HCT116 (cell line): Measurements from ENCODE around the gene KANK3. TPM values are rescaled to one million over a fixed set of nuclear protein-coding genes. Genes with fewer than 3 reads are reported as not detected.
"Not testable (repeated sequence)": the region's sequence is repeated elsewhere in the genome, so short reads cannot be mapped to it uniquely, and the experiment has no call there.

Experiments used
- ATAC-seq: fragments of 200-7000 bp; cut with Tn5 transposase; 2 replicates; pipeline ENCODE4 v1.9.1; 2020; ENCODE audit warnings: mild to moderate bottlenecking, moderate library complexity
- BruUV-seq: library from RNA; stranded (reverse); fragments of 400-500 nt; replicated peaks from 2 replicates; lab custom pipeline; 2021; lab: Mats Ljungman, UMichigan
- CTCF ChIA-PET: fragments of 300-600 bp; sonication (Branson Sonifier 250); formaldehyde crosslinking; loops from one replicate; lab custom pipeline; 2021; ENCODE audit warnings: antibody characterized with exemption; lab: Charles Lee
- POLR2A ChIA-PET: fragments of 300-600, 350-600 bp; sonication (Branson Sonifier 250); formaldehyde crosslinking; loops from one replicate; lab custom pipeline; 2021; ENCODE audit warnings: antibody characterized with exemption; lab: Charles Lee
- RAD21 ChIA-PET, 2 experiments: fragments of 300-600 bp; sonication (Branson Sonifier 250); formaldehyde crosslinking; loops; one replicate each; lab custom pipeline; 2023; ENCODE audit warnings: low total read pairs in 2 of 2; ENCODE audit not compliant: uncharacterized antibody in 2 of 2, unreplicated experiment in 2 of 2, low non-redundant PET in 1 of 2; lab: Charles Lee
- DNase-seq: peaks from one replicate; pipeline ENCODE4 v3.0.0-alpha.2; 2010; ENCODE audit warnings: low read depth, low spot score
- H2AFZ ChIP-seq: fragments of 200-600 bp; shearing (Covaris generic), sonication (generic); 2 replicates; pipeline ENCODE4 v1.6.1; 2017; ENCODE audit warnings: low read depth, mixed run types, mixed read lengths, antibody characterized with exemption, low read length; ENCODE audit not compliant: poor library complexity, severe bottlenecking
- H3K27ac ChIP-seq: 2 replicates; pipeline ENCODE4 v1.5.1; 2012; ENCODE audit warnings: low read depth, low read length
- H3K27me3 ChIP-seq: fragments of 200-600 bp; sonication (generic); 2 replicates; pipeline ENCODE4 v1.6.1; 2016; ENCODE audit warnings: mixed run types, low read length, mixed read lengths; ENCODE audit not compliant: insufficient read depth
- H3K36me3 ChIP-seq, 2 experiments: fragments of 200-500 bp in 1 of 2; fragments of 200-600 bp in 1 of 2; sonication (Bioruptor generic) in 1 of 2; sonication (generic) in 1 of 2; 2 replicates each; pipeline versions ENCODE4 v1.5.1 to v1.6.1; 2014 to 2016; ENCODE audit warnings: low read length in 2 of 2, inconsistent platforms in 1 of 2, mixed read lengths in 1 of 2, mixed run types in 1 of 2; ENCODE audit not compliant: insufficient read depth in 2 of 2, control insufficient read depth in 1 of 2
- H3K4me1 ChIP-seq, 2 experiments: fragments of 200-600 bp in 1 of 2; sonication (generic) in 1 of 2; 2 replicates each; pipeline versions ENCODE4 v1.5.1 to v1.6.1; 2012 to 2017; ENCODE audit warnings: low read length in 2 of 2, inconsistent platforms in 1 of 2, mild to moderate bottlenecking in 1 of 2, mixed read lengths in 1 of 2, mixed run types in 1 of 2, moderate library complexity in 1 of 2; ENCODE audit not compliant: insufficient read depth in 2 of 2, control insufficient read depth in 1 of 2
- H3K4me2 ChIP-seq: fragments of 200-600 bp; sonication (generic); 2 replicates; pipeline ENCODE4 v1.6.1; 2017; ENCODE audit warnings: mixed run types, low read length, mixed read lengths
- H3K4me3 ChIP-seq, 2 experiments: fragments of 200-600 bp in 1 of 2; sonication (generic) in 1 of 2; replicated peaks in 1 of 2; 2 replicates each; pipeline ENCODE4 v1.5.1; 2011 to 2016; ENCODE audit warnings: low read length in 2 of 2, control low read depth in 1 of 2, low read depth in 1 of 2, mild to moderate bottlenecking in 1 of 2, mixed read lengths in 1 of 2, mixed run types in 1 of 2
- H3K79me2 ChIP-seq: fragments of 200-600 bp; sonication (generic); 2 replicates; pipeline ENCODE4 v1.6.1; 2017; ENCODE audit warnings: mild to moderate bottlenecking, mixed run types, low read length, moderate library complexity, mixed read lengths; ENCODE audit not compliant: insufficient read depth
- H3K9ac ChIP-seq: fragments of 200-600 bp; sonication (generic); 2 replicates; pipeline ENCODE4 v1.6.1; 2016; ENCODE audit warnings: low read length, mixed read lengths
- H3K9me2 ChIP-seq: fragments of 200-600 bp; sonication (generic), shearing (Covaris generic); 2 replicates; pipeline ENCODE4 v1.6.1; 2017; ENCODE audit warnings: mixed run types, mild to moderate bottlenecking, moderate library complexity; ENCODE audit not compliant: insufficient read depth
- H3K9me3 ChIP-seq, 2 experiments: fragments of 200-500 bp in 1 of 2; fragments of 200-600 bp in 1 of 2; sonication (Bioruptor generic) in 1 of 2; sonication (generic) in 1 of 2; 2 replicates each; pipeline ENCODE4 v1.6.1; 2014 to 2017; ENCODE audit warnings: low read length in 2 of 2, mixed read lengths in 2 of 2, inconsistent platforms in 1 of 2, low read depth in 1 of 2, mild to moderate bottlenecking in 1 of 2, mixed run types in 1 of 2, moderate library complexity in 1 of 2; ENCODE audit not compliant: control insufficient read depth in 1 of 2, insufficient read depth in 1 of 2
- H4K20me1 ChIP-seq: fragments of 200-600 bp; sonication (generic), shearing (Covaris generic); 2 replicates; pipeline ENCODE4 v1.6.1; 2017; ENCODE audit warnings: mixed run types, mild to moderate bottlenecking, moderate library complexity; ENCODE audit not compliant: insufficient read depth
- SP1 ChIP-seq: IDR thresholded peaks from 2 replicates; pipeline ENCODE4 v1.6.1; 2012; ENCODE audit warnings: low read depth
- intact Hi-C: fragments of 100-400 bp; cut with micrococcal nuclease; formaldehyde crosslinking; loops from 2 replicates; pipeline ENCODE4 v1.10.0; 2022
- total RNA-seq: library from RNA; stranded (reverse); gene quantifications from one replicate; pipeline ENCODE4 v1.2.1, GENCODE V29; 2021; ENCODE audit not compliant: unreplicated experiment

Gene KANK3
- total RNA-seq, 1 experiment from 2014 or later = 21.7 TPM

DNA sequence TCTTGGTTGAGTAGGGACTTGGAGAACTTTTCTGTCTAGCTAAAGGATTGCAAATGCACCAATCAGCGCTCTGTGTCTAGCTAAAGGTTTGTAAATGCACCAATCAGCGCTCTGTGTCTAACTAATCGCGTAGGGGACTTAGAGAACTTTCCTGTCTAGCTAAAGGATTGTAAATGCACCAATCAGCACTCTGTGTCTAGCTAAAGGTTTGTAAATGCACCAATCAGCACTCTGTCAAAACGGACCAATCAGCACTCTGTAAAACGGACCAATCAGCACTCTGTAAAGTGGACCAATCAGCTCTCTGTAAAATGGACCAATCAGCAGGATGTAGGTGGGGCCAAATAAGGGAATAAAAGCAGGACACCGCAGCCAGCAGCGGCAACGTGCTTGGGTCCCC lies 43.4 kb upstream of the KANK3 start:
- H3K27me3 ChIP-seq, ATAC-seq, H3K9ac ChIP-seq, H3K9me2 ChIP-seq, RAD21 ChIA-PET, H2AFZ ChIP-seq, CTCF ChIA-PET, H4K20me1 ChIP-seq, intact Hi-C loops, H3K4me3 ChIP-seq, H3K36me3 ChIP-seq, H3K79me2 ChIP-seq, BruUV-seq, DNase-seq, H3K9me3 ChIP-seq, H3K4me2 ChIP-seq, H3K27ac ChIP-seq: not testable (repeated sequence)
- peaks cover 5 to 18% of the 10 kb centered on the region in 2 experiments; a peak in 3 of 4 replicates for H3K4me1 ChIP-seq
- peak; percentile 7; the same call in 1 of the 2 replicates for TF ChIP-seq SP1
- POLR2A ChIA-PET = interaction anchor here (0.6 to 2.0 kb wide), 2 partner anchors 10 to 29 kb away, joined by 3 to 12 read pairs; no protein-coding TSS in a partner anchor

DNA sequence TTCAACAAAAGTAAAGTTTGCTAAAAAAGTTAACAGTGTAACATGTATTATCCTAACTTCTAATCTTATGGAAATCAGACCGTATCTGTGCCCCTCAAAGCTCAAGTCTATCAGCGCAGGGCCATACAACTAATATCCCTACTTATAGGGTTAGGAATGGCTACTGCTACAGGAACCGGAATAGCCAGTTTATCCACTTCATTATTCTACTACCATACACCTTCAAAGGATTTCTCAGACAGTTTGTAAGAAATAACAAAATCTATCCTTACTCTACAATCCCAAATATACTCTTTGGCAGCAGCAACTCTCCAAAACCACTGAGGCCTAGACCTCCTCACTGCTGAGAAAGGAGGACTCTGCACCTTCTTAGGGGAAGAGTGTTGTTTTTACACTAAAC lies 42.5 kb upstream of the KANK3 start:
- DNase-seq, BruUV-seq, RAD21 ChIA-PET, H3K9me3 ChIP-seq, H3K27me3 ChIP-seq, H3K27ac ChIP-seq, H3K79me2 ChIP-seq, H3K4me2 ChIP-seq, POLR2A ChIA-PET, H3K36me3 ChIP-seq, H3K9me2 ChIP-seq, H2AFZ ChIP-seq, H3K9ac ChIP-seq, CTCF ChIA-PET, H4K20me1 ChIP-seq, intact Hi-C loops, H3K4me3 ChIP-seq, ATAC-seq: not testable (repeated sequence)
- peaks cover 0 to 11% of the 10 kb centered on the region in 2 experiments; a peak in 2 of 4 replicates for H3K4me1 ChIP-seq

DNA sequence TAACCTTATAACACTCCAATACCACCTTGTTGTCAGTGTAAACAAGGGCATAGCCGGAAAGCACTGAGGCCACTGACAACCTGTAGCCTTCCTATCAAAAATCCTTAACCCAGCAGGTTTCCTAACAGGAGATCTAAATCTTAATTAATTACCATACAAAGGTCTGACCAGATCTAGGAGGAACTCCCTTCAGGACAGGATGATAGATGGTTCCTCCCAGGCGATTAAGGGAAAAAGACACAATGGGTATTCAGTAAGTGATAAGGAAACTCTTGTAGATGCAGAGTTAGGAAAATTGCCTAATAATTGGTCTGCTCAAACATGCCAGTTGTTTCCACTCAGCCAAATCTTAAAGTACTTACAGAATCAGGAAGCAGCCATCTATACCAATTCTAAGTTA lies 42.0 kb upstream of the KANK3 start:
- H3K4me3 ChIP-seq, H3K27me3 ChIP-seq, ATAC-seq, RAD21 ChIA-PET, H3K27ac ChIP-seq, H3K9ac ChIP-seq, H3K9me3 ChIP-seq, CTCF ChIA-PET, DNase-seq, BruUV-seq, intact Hi-C loops, H3K36me3 ChIP-seq, POLR2A ChIA-PET, H3K9me2 ChIP-seq, H3K79me2 ChIP-seq, H3K4me2 ChIP-seq, H2AFZ ChIP-seq, H4K20me1 ChIP-seq: not testable (repeated sequence)
- peaks cover 0 to 11% of the 10 kb centered on the region in 2 experiments; a peak in 2 of 4 replicates for H3K4me1 ChIP-seq

DNA sequence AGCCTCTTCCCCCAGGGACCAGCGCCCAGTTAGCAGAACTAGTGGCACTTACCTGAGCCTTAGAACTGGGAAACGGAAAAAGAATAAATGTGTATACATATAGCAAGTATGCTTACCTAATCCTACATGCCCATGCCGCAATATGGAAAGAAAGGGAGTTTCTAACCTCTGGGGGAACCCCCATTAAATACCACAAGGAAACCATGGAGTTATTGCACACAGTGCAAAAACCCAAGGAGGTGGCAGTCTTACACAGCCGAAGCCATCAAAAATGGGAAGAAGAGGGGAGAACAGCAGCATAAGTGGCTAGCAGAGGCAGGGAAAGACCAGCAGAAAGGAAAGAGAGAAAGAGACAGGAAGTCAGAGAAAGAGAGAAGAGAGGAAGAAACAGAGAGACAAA lies 41.5 kb upstream of the KANK3 start:
- H3K79me2 ChIP-seq, H3K4me3 ChIP-seq, CTCF ChIA-PET, DNase-seq, H3K9me2 ChIP-seq, POLR2A ChIA-PET, H3K9me3 ChIP-seq, H2AFZ ChIP-seq, ATAC-seq, H3K4me2 ChIP-seq, H3K27me3 ChIP-seq, H4K20me1 ChIP-seq, RAD21 ChIA-PET, intact Hi-C loops, BruUV-seq, H3K9ac ChIP-seq, H3K36me3 ChIP-seq, H3K27ac ChIP-seq: not testable (repeated sequence)
- peaks cover 0 to 11% of the 10 kb centered on the region in 2 experiments; a peak in 2 of 4 replicates for H3K4me1 ChIP-seq
